Measurements from ENCODE around the gene COX6A2. TPM values are rescaled to one million over a fixed set of nuclear protein-coding genes. Genes with fewer than 3 reads are reported as not detected.

Gene COX6A2
- total RNA-seq, 4 donors from 2014 or later = 597 to 1,192 (median 930) TPM

DNA sequence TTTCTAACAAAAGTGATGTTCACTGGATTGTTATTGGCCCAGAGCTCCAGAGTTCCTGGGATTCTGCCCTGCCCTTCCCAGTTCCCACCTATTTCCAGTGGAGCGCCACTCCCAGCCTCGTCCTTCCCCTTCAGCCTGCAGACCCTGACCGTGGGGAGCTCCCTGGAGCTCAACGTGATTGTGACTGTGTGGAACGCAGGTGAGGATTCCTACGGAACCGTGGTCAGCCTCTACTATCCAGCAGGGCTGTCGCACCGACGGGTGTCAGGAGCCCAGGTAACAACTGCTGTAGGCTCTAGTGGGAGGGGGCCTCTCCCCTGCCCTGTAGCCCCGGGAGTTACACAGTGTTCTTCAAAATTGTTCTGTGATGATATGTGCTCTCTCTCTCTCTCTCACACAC is 11.8 kb downstream of the COX6A2 start:
- Histone ChIP-seq H3K4me3 (no peak overlapping the region), H3K36me3 (no peaks in the 10 kb centered on the region), H3K4me1 (no peaks in the 10 kb centered on the region), H3K9me3 (no peaks in the 10 kb centered on the region), H3K27ac (no peak overlapping the region), H3K27me3 (no peaks in the 10 kb centered on the region)
- no peak for TF ChIP-seq POLR2A (IDR thresholded peaks at IDR 0.05)
- TF ChIP-seq, protein P1, sequence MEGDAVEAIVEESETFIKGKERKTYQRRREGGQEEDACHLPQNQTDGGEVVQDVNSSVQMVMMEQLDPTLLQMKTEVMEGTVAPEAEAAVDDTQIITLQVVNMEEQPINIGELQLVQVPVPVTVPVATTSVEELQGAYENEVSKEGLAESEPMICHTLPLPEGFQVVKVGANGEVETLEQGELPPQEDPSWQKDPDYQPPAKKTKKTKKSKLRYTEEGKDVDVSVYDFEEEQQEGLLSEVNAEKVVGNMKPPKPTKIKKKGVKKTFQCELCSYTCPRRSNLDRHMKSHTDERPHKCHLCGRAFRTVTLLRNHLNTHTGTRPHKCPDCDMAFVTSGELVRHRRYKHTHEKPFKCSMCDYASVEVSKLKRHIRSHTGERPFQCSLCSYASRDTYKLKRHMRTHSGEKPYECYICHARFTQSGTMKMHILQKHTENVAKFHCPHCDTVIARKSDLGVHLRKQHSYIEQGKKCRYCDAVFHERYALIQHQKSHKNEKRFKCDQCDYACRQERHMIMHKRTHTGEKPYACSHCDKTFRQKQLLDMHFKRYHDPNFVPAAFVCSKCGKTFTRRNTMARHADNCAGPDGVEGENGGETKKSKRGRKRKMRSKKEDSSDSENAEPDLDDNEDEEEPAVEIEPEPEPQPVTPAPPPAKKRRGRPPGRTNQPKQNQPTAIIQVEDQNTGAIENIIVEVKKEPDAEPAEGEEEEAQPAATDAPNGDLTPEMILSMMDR (IDR thresholded peaks at IDR 0.05 in 4 of 5, conservative IDR thresholded peaks at IDR 0.05 in 1 of 5) = no peak
- intact Hi-C loops (cut with DNase I; ENCODE audit: low total_unique reads) = no loop called here
- no peak for ATAC-seq
- DNase-seq = no peak
- in situ Hi-C loops (cut with MboI; ENCODE audit: low sequenced_read_pairs in 4 of 4) = loop anchor here in 1 of 4 donors (25.0 kb wide), 1 partner anchor 204 kb away; the partner anchor contains the start of genes PYCARD, PYDC1 and TRIM72

DNA sequence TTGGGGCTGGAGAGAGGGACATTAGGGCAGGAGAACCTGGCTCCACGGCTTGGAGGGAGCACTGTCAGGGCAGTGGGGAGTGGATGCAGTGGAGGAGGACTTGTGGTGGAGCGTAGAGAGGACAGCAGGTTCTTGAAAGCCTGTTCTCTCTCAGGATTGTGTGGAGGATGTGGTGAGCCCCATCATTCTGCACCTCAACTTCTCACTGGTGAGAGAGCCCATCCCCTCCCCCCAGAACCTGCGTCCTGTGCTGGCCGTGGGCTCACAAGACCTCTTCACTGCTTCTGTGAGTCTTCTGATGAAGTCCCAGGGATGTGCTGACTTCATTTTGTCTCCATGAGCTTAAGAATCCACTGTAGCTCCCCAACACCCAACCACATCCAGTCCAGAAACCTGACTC is 13.5 kb downstream of the COX6A2 start:
- H3K9me3 ChIP-seq = no peaks in the 10 kb centered on the region
- no peaks in the 10 kb centered on the region for H3K4me1 ChIP-seq
- peaks cover 0 to 4% (median 0%) of the 10 kb centered on the region in 3 donors for H3K27me3 ChIP-seq
- no peak for DNase-seq
- no peak for ATAC-seq
- TF ChIP-seq, protein P1 (IDR thresholded peaks at IDR 0.05 in 4 of 5, conservative IDR thresholded peaks at IDR 0.05 in 1 of 5) = no peak
- TF ChIP-seq POLR2A (IDR thresholded peaks at IDR 0.05) = no peak
- in situ Hi-C loops (cut with MboI; ENCODE audit: low sequenced_read_pairs in 4 of 4) = loop anchor here in 1 of 4 donors (25.0 kb wide), 1 partner anchor 202 kb away; the partner anchor contains the start of genes PYCARD, PYDC1 and TRIM72
- no peak overlapping the region for H3K27ac ChIP-seq
- intact Hi-C loops (cut with DNase I; ENCODE audit: low total_unique reads) = no loop called here
- H3K4me3 ChIP-seq = no peak overlapping the region
- H3K36me3 ChIP-seq = no peaks in the 10 kb centered on the region

DNA sequence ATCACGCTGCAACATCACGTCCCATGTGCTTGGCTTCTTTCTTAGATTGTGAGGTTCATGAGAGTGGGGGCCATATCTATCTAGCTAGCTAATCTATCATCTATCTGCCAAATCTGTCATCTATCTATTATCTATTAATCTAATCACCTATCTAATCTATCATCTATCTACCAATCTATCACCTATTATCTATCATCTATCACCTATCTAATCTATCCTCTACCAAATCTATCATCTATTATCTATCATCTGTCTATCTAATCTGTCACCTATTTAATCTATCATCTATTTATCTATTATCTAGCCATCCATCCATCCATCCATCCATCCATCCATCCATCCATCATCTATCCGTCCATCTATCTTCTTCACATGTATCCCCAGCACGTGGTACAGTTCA is 14.2 kb downstream of the COX6A2 start:
- peaks cover 0 to 4% (median 0%) of the 10 kb centered on the region in 3 donors for H3K27me3 ChIP-seq

GRCh38 chr16:31413381-31413780 is 14.8 kb downstream of the COX6A2 start:
- TF ChIP-seq POLR2A (IDR thresholded peaks at IDR 0.05) = no peak
- TF ChIP-seq, protein P1 (IDR thresholded peaks at IDR 0.05 in 4 of 5, conservative IDR thresholded peaks at IDR 0.05 in 1 of 5) = no peak
- intact Hi-C loops (cut with DNase I; ENCODE audit: low total_unique reads) (no loop called here), in situ Hi-C loops (cut with MboI; ENCODE audit: low sequenced_read_pairs in 4 of 4) (loop anchor here in 1 of 4 donors (25.0 kb wide), 1 partner anchor 201 kb away; the partner anchor contains the start of genes PYCARD, PYDC1 and TRIM72)
- DNase-seq = no peak
- no peak for ATAC-seq
- no peaks in the 10 kb centered on the region for H3K9me3 ChIP-seq
- H3K4me1 ChIP-seq = no peaks in the 10 kb centered on the region
- no peak overlapping the region for H3K27ac ChIP-seq
- no peak overlapping the region for H3K4me3 ChIP-seq
- H3K27me3 ChIP-seq = peaks cover 0 to 4% (median 0%) of the 10 kb centered on the region in 3 donors
- no peaks in the 10 kb centered on the region for H3K36me3 ChIP-seq

More for the DNA sequence above, 14.2 kb downstream of the COX6A2 start:
- TF ChIP-seq, protein P1 (IDR thresholded peaks at IDR 0.05 in 4 of 5, conservative IDR thresholded peaks at IDR 0.05 in 1 of 5) = no peak
- no peak for TF ChIP-seq POLR2A (IDR thresholded peaks at IDR 0.05)
- Histone ChIP-seq H3K27ac (no peak overlapping the region), H3K4me3 (no peak overlapping the region), H3K4me1 (no peaks in the 10 kb centered on the region), H3K36me3 (no peaks in the 10 kb centered on the region), H3K9me3 (no peaks in the 10 kb centered on the region)
- intact Hi-C loops (cut with DNase I; ENCODE audit: low total_unique reads) (no loop called here), in situ Hi-C loops (cut with MboI; ENCODE audit: low sequenced_read_pairs in 4 of 4) (loop anchor here in 1 of 4 donors (25.0 kb wide), 1 partner anchor 202 kb away; the partner anchor contains the start of genes PYCARD, PYDC1 and TRIM72)
- DNase-seq = no peak
- no peak for ATAC-seq
